GM23338 (cell line): ENCODE measurements around the gene CDX1. TPM values are rescaled to one million over a fixed set of nuclear protein-coding genes. Genes with fewer than 3 reads are reported as not detected.

Source experiments
- ATAC-seq: fragments of 200-7000 bp; cut with Tn5 transposase; 3 replicates; pipeline ENCODE4 v1.9.1; 2020
- DNase-seq: peaks from one replicate; pipeline ENCODE4 v3.0.0-alpha.2; 2015; ENCODE audit warnings: low spot score
- H2AFZ ChIP-seq: fragments of 200-600 bp; sonication (generic); 2 replicates; pipeline ENCODE4 v1.8.0; 2016; ENCODE audit warnings: antibody characterized with exemption, mild to moderate bottlenecking, moderate library complexity
- H3F3A ChIP-seq: fragments of 200-600 bp; sonication (generic); replicated peaks from 2 replicates; pipeline ENCODE4 v1.8.0; 2017; ENCODE audit warnings: antibody characterized with exemption, mixed run types, low read depth
- H3K27ac ChIP-seq: fragments of 200-600 bp; sonication (generic); 2 replicates; pipeline ENCODE4 v1.6.1; 2016; ENCODE audit warnings: low read depth
- H3K27me3 ChIP-seq: fragments of 200-600 bp; sonication (generic); 2 replicates; pipeline ENCODE4 v1.8.0; 2016; ENCODE audit warnings: mild to moderate bottlenecking, mixed run types, moderate library complexity; ENCODE audit not compliant: insufficient read depth
- H3K36me3 ChIP-seq: fragments of 200-600 bp; sonication (generic); 2 replicates; pipeline ENCODE4 v1.8.0; 2016; ENCODE audit warnings: mild to moderate bottlenecking; ENCODE audit not compliant: insufficient read depth
- H3K4me1 ChIP-seq: fragments of 200-600 bp; sonication (generic); 2 replicates; pipeline ENCODE4 v1.8.0; 2016; ENCODE audit warnings: mild to moderate bottlenecking, moderate library complexity; ENCODE audit not compliant: insufficient read depth
- H3K4me2 ChIP-seq: fragments of 200-600 bp; sonication (generic); 2 replicates; pipeline ENCODE4 v1.7.1; 2017; ENCODE audit warnings: mixed run types
- H3K4me3 ChIP-seq: fragments of 200-600 bp; sonication (generic); 2 replicates; pipeline ENCODE4 v1.6.1; 2016; ENCODE audit warnings: mixed run types
- H3K79me2 ChIP-seq: fragments of 200-600 bp; sonication (generic); replicated peaks from 2 replicates; pipeline ENCODE4 v1.8.0; 2017; ENCODE audit warnings: mild to moderate bottlenecking; ENCODE audit not compliant: insufficient read depth
- H3K9me2 ChIP-seq: fragments of 200-600 bp; sonication (generic); 2 replicates; pipeline ENCODE4 v1.8.0; 2017; ENCODE audit not compliant: insufficient read depth
- H4K20me1 ChIP-seq: fragments of 200-600 bp; sonication (generic); replicated peaks from 2 replicates; pipeline ENCODE4 v1.8.0; 2017; ENCODE audit warnings: mild to moderate bottlenecking; ENCODE audit not compliant: insufficient read depth
- H3K27ac Mint-ChIP-seq: 2 replicates; pipeline ENCODE4 v1.8.0; 2020; ENCODE audit warnings: inconsistent platforms, mild to moderate bottlenecking, moderate library complexity, mixed read lengths
- H3K27me3 Mint-ChIP-seq: 3 replicates; pipeline ENCODE4 v1.8.0; 2022; ENCODE audit warnings: low read depth, mild to moderate bottlenecking, moderate library complexity, mixed read lengths, inconsistent platforms; ENCODE audit not compliant: insufficient read depth, poor library complexity
- H3K36me3 Mint-ChIP-seq: 3 replicates; pipeline ENCODE4 v1.8.0; 2021; ENCODE audit warnings: low read depth, mild to moderate bottlenecking, inconsistent platforms, moderate library complexity, mixed read lengths
- H3K4me1 Mint-ChIP-seq: 3 replicates; pipeline ENCODE4 v1.8.0; 2020; ENCODE audit warnings: mild to moderate bottlenecking, inconsistent platforms, mixed read lengths
- H3K4me3 Mint-ChIP-seq: 3 replicates; pipeline ENCODE4 v1.8.0; 2021; ENCODE audit warnings: moderate library complexity, mild to moderate bottlenecking, inconsistent platforms, mixed read lengths
- H3K9me3 Mint-ChIP-seq: 3 replicates; pipeline ENCODE4 v1.8.0; 2020; ENCODE audit warnings: moderate library complexity, mild to moderate bottlenecking, inconsistent platforms, mixed read lengths
- CREB1 ChIP-seq: fragments of 250-450 bp; sonication (Bioruptor Pico); IDR thresholded peaks from 2 replicates; pipeline ENCODE4 v1.5.0; 2020; ENCODE audit warnings: low read depth, mild to moderate bottlenecking, moderate library complexity
- CTCF ChIP-seq, 2 experiments: fragments of 200-600 bp in 1 of 2; sonication (generic) in 1 of 2; conservative IDR thresholded peaks; 2 replicates each; pipeline versions ENCODE4 v1.5.1 to v1.6.1; 2016 to 2017; ENCODE audit warnings: antibody characterized with exemption in 2 of 2, low read depth in 2 of 2, mild to moderate bottlenecking in 2 of 2, moderate library complexity in 1 of 2
- ETS1 ChIP-seq: IDR thresholded peaks from 2 replicates; pipeline ENCODE4 v1.6.1; 2016; ENCODE audit warnings: antibody characterized with exemption
- EZH2 ChIP-seq: fragments of 200-600 bp; sonication (generic); IDR thresholded peaks from one replicate; pipeline ENCODE4 v1.8.0; 2017; ENCODE audit warnings: antibody characterized with exemption, mild to moderate bottlenecking, low read depth; ENCODE audit not compliant: unreplicated experiment
- EZH2phosphoT487 ChIP-seq: fragments of 200-600 bp; sonication (generic); IDR thresholded peaks from one replicate; pipeline ENCODE4 v1.8.1; 2018; ENCODE audit warnings: antibody characterized with exemption; ENCODE audit not compliant: unreplicated experiment
- JUNB ChIP-seq: IDR thresholded peaks from one replicate; pipeline ENCODE4 v1.6.1; 2016; ENCODE audit warnings: antibody characterized with exemption; ENCODE audit not compliant: unreplicated experiment
- NANOG ChIP-seq: IDR thresholded peaks from 2 replicates; pipeline ENCODE4 v1.6.1; 2016; ENCODE audit warnings: antibody characterized with exemption, borderline replicate concordance
- POLR2AphosphoS5 ChIP-seq: IDR thresholded peaks from 2 replicates; pipeline ENCODE4 v1.6.1; 2016; ENCODE audit warnings: antibody characterized with exemption, low read depth
- STAT1 ChIP-seq: IDR thresholded peaks from one replicate; pipeline ENCODE4 v1.6.1; 2016; ENCODE audit warnings: antibody characterized with exemption; ENCODE audit not compliant: unreplicated experiment
- polyA plus RNA-seq: library from polyadenylated mRNA; unstranded; fragments of >200 nt; fragmentation: Nextera tagmentation; extraction: Ambion mirVana; gene quantifications from 2 replicates; pipeline ENCODE4 v1.2.1, GENCODE V29; 2016
- total RNA-seq: library from RNA; depleted of rRNA; stranded (reverse); fragments of >200 nt; shearing (Covaris generic); gene quantifications from 2 replicates; pipeline ENCODE4 v1.2.3, GENCODE V29; 2014

The CDX1 gene
- total and polyA plus RNA-seq, 2 experiments from 2014 or later: not detected

GRCh38 chr5:150186897-150187296, 20.3 kb downstream of the CDX1 start:
- no peaks in the 10 kb centered on the region for H3K36me3 Mint-ChIP-seq
- Histone ChIP-seq H4K20me1 (no peaks in the 10 kb centered on the region), H3K27me3 (peaks cover 57% of the 10 kb centered on the region), H3K9me2 (no peaks in the 10 kb centered on the region), H3K36me3 (no peaks in the 10 kb centered on the region), H3K79me2 (no peaks in the 10 kb centered on the region), H3F3A (no peaks in the 10 kb centered on the region), H3K4me3 (no peak overlapping the region), H3K4me1 (peaks cover 6% of the 10 kb centered on the region), H3K27ac (no peak overlapping the region), H2AFZ (no peak overlapping the region), H3K4me2 (no peak overlapping the region)
- H3K27ac Mint-ChIP-seq: no peak overlapping the region
- TF ChIP-seq CREB1 (CRISPR knock-in tag): no peak
- no peak for TF ChIP-seq STAT1
- no peaks in the 10 kb centered on the region for H3K9me3 Mint-ChIP-seq
- peaks cover 71% of the 10 kb centered on the region for H3K27me3 Mint-ChIP-seq
- ATAC-seq: no peak
- peaks cover 30% of the 10 kb centered on the region for H3K4me1 Mint-ChIP-seq
- no peak overlapping the region for H3K4me3 Mint-ChIP-seq
- no peak for DNase-seq

GRCh38 chr5:150188146-150188842, 21.7 kb downstream of the CDX1 start:
- TF ChIP-seq ETS1: no peak
- TF ChIP-seq EZH2: no peak
- TF ChIP-seq CREB1 (CRISPR knock-in tag): no peak
- no peak for TF ChIP-seq POLR2AphosphoS5
- no peak for TF ChIP-seq NANOG
- no peak for TF ChIP-seq EZH2phosphoT487
- H4K20me1 ChIP-seq: no peaks in the 10 kb centered on the region
- H3K36me3 Mint-ChIP-seq: no peaks in the 10 kb centered on the region
- H3K4me1 Mint-ChIP-seq: peaks cover 30% of the 10 kb centered on the region
- ATAC-seq: no peak
- H3K27me3 ChIP-seq: peaks cover 63% of the 10 kb centered on the region
- no peak overlapping the region for H3K27ac Mint-ChIP-seq
- H3K4me2 ChIP-seq: no peak overlapping the region
- H2AFZ ChIP-seq: no peak overlapping the region
- no peak for DNase-seq
- no peaks in the 10 kb centered on the region for H3K36me3 ChIP-seq
- H3K4me1 ChIP-seq: peaks cover 6% of the 10 kb centered on the region
- H3K27me3 Mint-ChIP-seq: peaks cover 74% of the 10 kb centered on the region
- H3K4me3 Mint-ChIP-seq: no peak overlapping the region
- H3F3A ChIP-seq: no peaks in the 10 kb centered on the region
- H3K4me3 ChIP-seq: no peak overlapping the region
- H3K79me2 ChIP-seq: no peaks in the 10 kb centered on the region
- no peaks in the 10 kb centered on the region for H3K9me2 ChIP-seq
- H3K9me3 Mint-ChIP-seq: no peaks in the 10 kb centered on the region
- no peak overlapping the region for H3K27ac ChIP-seq

- H3K4me3 ChIP-seq: peak overlapping the region; percentile 72
- Mint-ChIP-seq H3K27ac (no peak overlapping the region), H3K27me3 (peaks cover 78% of the 10 kb centered on the region)
- TF ChIP-seq JUNB (no peak), NANOG (no peak), CREB1 (CRISPR knock-in tag) (no peak), ETS1 (no peak), POLR2AphosphoS5 (no peak), EZH2phosphoT487 (no peak), STAT1 (no peak), EZH2 (no peak), CTCF (conservative IDR thresholded peaks at IDR 0.05; ENCODE audit: low read depth in 2 of 2) (no peak)
Observed at GRCh38 chr5:150189326-150189725, 22.7 kb downstream of the CDX1 start.

More at GRCh38 chr5:150189326-150189725, 22.7 kb downstream of the CDX1 start:
- Histone ChIP-seq H2AFZ (peak overlapping the region; percentile 96; the same call in 1 of the 2 replicates), H3K27ac (no peak overlapping the region), H3K27me3 (peaks cover 63% of the 10 kb centered on the region), H4K20me1 (no peaks in the 10 kb centered on the region), H3K36me3 (no peaks in the 10 kb centered on the region), H3F3A (no peaks in the 10 kb centered on the region), H3K79me2 (no peaks in the 10 kb centered on the region), H3K9me2 (no peaks in the 10 kb centered on the region), H3K4me2 (peak overlapping the region; percentile 88), H3K4me1 (peaks cover 6% of the 10 kb centered on the region)
- Mint-ChIP-seq H3K9me3 (no peaks in the 10 kb centered on the region), H3K4me3 (peak overlapping the region; percentile 68), H3K36me3 (no peaks in the 10 kb centered on the region), H3K4me1 (peaks cover 30% of the 10 kb centered on the region)
- no peak for DNase-seq
- ATAC-seq: no peak
